HG02852 (cell line): Measurements from ENCODE around the gene HYI.
"Not testable (repeated sequence)": the region's sequence is repeated elsewhere in the genome, so short reads cannot be mapped to it uniquely, and the experiment has no call there.

Experiments used
- ATAC-seq: cut with Tn5 transposase; IDR thresholded peaks from one replicate; pipeline ENCODE4 v1.9.1; 2021; ENCODE audit warnings: mild to moderate bottlenecking, moderate library complexity; ENCODE audit not compliant: unreplicated experiment

Gene HYI, protein sequence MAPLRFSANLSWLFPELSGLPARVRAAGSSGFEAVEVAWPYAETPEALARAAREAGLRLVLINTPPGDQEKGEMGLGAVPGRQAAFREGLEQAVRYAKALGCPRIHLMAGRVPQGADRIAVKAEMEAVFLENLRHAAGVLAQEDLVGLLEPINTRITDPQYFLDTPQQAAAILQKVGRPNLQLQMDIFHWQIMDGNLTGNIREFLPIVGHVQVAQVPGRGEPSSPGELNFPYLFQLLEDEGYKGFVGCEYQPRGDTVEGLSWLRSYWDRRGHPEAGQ

DNA sequence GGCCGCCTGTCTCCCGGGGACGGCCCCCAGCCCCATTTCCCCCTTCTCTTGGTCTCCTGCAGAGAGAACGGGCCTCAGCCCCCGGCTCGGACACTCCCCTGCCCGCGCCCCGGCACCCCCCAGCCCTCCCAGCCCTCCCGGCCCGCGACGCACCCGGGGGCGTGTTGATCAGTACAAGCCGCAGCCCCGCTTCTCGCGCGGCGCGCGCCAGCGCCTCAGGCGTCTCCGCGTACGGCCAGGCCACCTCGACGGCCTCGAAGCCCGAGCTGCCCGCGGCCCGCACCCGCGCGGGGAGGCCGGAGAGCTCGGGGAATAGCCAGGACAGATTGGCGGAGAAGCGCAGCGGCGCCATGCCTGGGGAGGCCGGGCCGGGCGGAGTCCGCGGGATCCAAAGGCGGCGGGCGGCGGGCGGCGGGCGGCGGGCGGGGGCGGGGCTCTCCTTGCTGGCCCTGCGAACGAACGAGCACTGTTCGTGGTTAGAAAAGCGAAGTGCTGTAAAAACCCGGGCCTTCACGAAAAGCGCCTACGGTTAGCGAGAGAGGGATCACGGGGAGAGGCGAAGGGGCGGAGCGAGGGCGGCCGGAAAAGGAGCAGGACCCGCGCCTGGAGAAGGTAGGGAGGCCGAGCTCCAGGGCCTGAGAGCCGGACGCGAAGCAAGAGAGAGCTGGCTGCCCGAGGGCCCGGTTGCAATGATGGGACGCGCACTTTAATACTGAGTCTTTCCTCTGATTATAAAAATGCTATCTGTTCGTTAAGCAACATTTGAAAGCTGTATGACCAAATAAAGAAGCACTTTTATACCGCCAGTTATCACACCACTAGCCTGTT is at the start of gene HYI:
Gene HYI (minus strand): TSS at position 490 of the 828 bp plus-strand sequence. CDS start 138 bp downstream, at position 352.
- no peak for ATAC-seq

DNA sequence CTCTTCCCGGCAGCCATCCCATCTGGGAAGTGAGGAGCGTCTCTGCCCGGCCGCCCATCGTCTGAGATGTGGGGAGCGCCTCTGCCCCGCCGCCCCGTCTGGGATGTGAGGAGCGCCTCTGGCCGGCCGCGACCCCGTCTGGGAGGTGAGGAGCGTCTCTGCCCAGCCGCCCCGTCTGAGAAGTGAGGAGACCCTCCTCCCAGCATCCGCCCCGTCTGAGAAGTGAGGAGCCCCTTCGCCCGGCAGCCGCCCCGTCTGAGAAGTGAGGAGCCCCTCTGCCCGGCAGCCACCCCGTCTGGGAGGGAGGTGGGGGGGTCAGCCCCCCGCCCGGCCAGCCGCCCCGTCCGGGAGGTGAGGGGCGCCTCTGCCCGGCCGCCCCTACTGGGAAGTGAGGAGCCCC is 48.1 kb upstream of the HYI start:
- not testable (repeated sequence) for ATAC-seq

DNA sequence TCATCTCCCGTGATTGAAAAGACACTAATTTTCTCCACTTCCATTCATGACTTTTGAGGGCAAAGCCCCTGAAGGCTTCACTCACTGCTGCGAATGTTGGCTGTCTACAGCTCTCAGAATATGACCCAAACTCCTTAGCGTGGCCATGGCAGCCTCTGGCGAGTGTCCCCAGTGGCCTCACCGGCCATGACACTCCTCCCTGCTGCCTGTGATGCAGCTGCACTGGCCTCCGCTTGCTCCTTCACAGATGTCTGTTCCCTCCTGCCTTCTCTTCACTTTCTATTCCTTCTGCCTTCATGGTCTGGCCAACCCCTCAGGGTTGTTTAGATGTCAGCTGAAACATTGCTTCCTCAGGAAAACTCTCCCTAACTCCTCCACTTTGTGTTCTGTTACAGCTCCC is 46.2 kb upstream of the HYI start:
- no peak for ATAC-seq

DNA sequence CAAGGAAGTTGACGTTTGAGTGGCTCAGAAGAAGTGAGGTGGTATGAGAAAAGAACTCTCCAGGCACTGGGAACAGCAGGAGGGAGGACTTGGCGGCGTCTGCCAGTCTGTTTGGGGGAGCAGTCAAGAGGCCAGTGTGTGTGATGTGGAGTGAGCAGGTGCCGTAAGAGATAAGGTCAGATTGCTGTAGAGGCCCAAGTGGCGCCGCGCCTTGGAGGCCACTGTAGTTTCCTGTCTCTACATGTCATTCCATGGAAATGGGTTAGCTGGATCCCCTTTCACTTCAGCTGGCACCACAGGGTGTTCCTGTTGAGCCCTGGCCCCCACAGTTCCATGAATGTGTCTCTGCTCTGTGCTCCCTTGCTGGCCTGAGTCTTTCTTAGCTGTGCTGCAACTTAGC is 41.5 kb upstream of the HYI start:
- no peak for ATAC-seq

DNA sequence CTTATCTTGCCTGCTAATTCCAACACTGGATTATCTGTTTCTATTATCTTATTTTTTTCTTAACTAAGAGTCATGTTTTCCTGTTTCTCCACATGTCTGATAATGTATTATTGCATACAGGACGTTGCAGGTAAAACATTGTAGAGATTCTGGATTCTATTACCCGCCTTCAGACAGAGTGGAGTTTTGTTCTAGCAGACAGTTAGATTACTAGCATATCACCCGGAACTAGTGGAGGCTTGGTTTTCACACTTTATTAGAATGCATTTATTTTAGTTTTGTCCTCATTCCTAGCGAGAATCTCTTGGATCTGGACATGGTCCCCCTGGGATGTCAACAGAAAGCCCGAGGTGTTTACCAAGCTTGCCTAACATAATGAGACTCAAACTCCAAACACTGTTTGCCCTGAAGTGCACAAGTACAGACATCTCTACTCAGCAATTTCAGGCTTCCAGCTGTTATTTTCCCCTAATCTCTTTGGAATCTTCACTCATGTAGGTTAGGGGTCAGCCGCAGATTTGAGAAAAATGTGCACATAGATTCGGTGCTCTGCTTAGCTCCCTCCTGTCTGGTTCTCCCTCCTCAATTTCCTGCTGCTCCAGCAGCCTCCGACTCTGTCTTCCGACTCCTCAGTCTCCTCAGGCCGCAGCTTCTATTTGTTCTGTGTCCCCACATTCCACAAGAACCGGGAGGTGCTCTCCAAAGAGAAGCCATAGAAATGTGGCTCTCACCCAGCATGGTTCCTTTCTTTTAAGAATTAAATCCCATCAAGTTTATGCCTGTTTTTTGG is 40.1 kb upstream of the HYI start:
- ATAC-seq: no peak

DNA sequence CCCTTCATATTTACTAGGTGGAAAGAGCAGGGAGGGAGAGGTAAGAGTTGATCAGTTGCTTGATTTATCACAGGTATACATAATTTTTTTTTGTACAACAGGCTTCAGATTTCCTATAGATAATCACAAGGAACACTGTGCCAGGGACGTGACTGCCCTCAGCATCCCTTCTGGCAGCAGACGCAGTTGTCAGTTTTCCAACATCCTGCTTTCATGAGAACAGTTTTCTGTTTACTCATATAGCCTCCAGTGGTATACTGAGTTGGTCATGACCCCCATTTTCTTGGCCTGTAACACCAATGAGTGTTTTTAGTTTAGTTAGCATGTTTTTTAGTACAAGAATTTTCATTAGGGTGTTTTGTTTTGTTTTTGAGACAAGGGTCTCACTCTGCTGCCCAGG is 39.1 kb upstream of the HYI start:
- no peak for ATAC-seq

DNA sequence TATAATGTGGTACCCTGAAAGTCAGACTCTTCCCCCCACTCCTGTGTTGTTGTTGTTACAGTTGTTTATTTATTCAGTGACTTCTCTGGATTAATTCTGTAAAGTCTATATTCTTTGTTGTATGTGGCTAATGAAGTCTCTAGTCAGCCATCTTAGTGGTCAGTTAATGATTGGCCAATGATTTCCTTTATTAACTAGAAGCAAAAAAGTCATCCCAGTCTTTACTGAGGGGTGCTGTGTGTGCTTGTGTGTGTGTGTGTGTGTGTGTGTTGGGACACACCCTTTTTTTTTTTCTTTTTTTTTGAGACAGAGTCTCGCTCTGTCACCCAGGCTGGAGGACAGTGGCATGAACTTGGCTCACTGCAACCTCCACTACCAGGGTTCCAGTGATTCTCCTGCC is 37.3 kb upstream of the HYI start:
- no peak for ATAC-seq

DNA sequence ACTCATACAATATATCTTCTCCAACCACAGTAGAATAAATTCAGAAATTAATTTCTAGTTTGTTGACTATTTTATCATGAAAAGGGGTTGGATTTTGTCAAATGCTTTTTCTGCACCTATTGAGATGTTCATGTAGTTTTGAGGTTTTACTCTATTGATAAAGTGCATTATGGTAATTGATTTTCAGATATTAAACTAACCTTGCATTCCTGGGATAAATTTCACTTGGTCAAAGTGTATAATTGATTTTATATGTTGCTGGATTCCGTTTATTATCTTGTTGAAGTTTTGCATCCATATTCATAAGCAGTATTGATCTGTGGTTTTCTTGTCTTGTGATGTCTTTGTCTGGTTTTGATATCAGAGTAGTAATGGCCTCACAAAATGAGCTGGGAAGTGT is 34.4 kb upstream of the HYI start:
- no peak for ATAC-seq

DNA sequence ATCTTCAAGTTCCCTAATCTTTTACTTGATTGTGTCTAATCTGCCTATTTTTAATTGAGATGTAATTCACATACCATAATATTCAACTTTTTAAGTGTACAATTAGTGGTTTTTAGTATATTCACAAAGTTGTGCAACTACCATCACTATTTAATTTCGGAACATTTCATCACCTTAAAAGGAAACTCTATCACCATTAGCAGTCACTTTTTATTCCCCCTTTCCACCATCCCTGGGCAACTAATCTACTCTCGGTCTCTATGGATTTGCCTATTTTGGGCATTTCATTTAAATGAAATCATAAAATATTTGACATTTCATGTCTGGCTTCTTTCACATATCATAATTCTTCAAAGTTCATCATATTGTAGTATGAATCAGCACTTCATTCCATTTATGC is 30.6 kb upstream of the HYI start:
- no peak for ATAC-seq

DNA sequence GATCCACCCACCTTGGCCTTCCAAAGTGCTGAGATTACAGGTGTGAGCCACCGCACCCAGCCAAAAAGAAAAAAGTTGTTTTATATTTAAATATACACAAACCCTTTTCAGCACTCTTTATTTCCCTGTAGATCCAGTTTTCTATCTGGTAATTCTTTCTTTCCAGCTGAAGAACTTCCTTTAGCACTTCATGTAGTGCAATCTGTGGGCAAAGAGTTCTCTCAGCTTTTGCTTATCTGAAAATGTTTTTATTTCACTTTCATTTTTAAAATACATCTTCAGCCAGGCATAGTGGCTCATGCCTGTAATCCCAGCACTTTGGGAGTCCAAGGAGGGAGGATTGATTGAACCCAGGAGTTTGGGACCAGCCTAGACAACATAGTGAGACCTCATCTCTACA is 28.5 kb upstream of the HYI start:
- ATAC-seq: no peak

DNA sequence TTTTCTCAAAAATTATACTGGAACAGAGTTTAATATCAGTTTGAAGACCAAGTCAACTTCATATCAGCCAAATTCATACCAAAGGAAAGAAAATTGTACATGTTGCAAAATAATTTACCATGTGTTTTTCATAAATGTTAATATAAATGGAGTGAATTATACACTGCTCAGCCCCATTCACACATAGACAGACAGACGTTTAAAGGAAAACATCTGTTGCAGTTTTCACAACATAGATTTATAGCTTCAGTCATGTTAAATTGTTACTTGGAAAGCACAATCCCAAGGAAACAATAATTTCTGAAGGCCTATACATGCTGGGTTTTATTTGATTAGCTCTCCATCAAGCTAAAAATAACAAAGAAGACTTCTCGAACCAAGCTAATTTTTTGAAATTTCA is 27.8 kb upstream of the HYI start:
- no peak for ATAC-seq

DNA sequence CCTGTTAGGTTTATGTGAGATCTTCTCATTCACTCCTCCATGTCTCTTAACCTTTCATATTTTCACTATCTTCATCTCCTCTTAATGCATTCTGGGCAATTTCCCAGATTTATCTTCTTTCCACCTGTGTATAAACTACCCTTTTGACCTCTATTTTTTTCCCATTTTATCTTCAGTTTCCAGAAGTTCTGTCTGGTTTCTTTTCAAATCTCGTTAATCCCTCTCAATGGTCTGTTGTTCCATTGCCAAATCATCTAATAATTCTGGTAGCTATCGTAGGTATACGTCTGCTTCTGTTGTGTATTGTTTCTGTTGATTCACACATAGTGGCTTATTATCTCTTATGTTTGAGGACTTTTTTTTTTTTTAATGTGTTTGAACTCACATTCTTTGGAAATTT is 25.7 kb upstream of the HYI start:
- no peak for ATAC-seq

DNA sequence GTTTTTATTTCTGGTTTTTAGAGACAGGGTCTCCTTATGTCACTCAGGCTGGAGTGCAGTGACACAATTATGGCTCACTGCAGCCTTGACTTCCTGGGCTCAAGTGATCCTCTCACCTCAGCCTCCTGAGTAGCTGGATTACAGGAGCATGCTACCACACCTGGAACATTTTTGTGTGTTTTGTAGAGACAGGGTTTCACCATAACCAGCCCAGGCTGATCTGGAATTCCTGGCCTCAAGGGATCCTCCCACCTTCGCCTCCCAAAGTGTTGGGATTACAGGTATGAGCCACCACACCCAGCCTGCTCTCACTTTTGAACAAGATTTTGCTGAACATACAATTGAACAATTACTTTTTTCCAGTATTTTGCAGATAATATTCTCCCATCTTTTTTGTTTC is 24.0 kb upstream of the HYI start:
- ATAC-seq: no peak

DNA sequence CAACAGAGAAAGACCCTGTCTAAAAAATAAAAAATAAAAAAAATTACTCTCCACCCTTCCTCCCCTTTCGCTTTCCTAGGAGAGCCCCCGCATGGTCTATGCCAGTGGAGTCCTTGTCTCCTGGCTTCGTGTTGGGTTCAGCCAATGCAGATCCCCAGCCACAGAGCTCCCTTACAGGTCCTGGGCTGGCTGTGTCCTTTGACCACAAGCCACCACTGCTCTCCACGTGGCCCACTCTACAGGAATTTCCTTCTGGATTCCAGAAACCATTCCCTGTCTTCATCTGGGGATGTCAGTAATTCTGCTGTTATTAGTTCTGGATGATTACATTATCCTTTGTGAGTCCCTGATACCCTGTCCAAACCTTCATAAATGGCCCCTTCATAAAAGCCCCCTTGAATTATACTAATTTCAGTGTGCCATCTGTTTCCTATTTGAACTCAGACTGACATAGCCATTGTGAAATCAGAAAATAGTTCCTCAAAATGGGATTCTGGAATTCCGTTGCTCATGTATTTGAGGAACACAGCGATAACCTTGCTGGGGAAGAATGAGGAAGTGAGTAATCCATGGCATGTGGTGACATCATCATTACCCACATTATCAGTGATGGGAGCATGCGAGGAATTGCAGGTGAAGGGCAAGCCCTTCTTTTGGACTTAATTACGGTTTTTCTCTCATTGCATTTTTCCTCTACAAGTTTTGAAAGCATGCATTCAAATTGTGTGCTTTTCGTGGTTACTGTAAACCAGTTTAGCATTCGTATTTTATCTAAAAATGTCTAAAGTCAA is 22.1 kb upstream of the HYI start:
- not testable (repeated sequence) for ATAC-seq

DNA sequence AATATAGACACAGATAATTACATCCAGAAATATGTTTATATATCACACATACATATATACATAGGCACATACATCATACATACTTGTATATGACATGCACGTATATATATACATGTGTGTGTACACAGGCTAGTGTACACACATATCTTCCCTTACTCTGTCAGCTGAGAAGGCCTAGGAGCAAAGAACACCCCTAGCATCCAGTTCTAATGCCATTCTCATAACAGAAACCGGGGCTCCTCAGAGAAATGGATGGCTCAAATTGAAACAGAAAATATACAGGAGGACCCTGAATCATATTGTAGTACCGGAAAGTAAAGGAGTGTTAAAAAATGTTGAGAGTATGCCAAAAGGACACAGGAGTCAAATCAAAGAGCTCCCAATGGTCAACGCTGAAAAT is 19.7 kb upstream of the HYI start:
- no peak for ATAC-seq

DNA sequence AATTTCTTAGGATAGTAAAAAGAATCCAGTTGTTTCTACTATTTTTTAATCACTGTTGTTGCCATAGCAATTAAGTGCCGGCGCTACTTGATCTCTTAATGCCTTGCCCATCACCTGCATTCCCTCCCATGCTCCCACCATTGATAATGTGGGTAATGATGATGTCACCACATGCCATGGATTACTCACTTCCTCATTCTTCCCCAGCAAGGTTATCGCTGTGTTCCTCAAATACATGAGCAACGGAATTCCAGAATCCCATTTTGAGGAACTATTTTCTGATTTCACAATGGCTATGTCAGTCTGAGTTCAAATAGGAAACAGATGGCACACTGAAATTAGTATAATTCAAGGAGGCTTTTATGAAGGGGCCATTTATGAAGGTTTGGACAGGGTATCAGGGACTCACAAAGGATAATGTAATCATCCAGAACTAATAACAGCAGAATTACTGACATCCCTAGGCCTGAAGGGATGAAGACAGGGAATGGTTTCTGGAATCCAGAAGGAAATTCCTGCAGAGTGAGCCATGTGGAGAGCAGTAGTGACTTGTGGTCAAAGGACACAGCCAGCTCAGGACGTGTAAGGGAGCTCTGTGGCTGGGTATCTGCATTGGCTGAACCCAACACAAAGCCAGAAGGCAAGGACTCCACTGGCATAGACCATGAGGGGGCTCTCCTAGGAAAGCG is 18.9 kb upstream of the HYI start:
- not testable (repeated sequence) for ATAC-seq

DNA sequence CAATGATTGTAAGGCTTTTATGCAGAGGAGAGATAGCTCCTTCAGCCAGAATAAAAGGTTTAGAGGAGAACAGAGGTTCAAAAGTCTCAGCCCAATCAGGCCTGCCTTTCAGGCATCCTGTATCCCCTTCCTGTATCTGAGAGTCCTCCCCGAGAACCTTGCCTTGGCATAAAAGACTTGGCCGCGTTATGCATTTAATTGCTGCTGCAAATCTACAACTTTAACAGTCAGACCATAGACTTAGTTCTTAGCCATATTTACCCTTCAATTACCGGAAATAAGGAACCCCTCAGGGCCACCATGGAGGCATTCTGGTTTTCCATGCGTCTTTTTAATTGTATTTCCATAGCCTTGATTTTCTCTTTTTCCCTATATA is 18.3 kb upstream of the HYI start:
- no peak for ATAC-seq

DNA sequence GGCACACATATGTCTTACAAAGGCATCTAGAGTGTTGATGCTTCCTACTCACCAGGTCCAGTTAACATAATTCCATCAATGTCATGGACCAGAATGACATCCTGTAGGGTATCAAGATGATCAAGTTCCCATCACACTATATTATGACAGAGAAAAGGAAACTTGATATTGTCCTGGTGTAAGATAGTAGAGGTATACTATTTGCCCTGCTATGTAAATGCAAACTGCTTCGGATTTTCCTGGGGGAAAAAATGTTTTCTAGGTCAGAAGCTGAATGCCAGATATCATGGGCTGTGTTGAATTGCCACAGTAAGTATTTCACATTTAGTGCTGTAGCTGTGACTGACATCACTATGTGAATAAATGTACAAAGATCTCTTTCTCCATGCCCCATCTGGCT is 16.2 kb upstream of the HYI start:
- ATAC-seq: no peak

DNA sequence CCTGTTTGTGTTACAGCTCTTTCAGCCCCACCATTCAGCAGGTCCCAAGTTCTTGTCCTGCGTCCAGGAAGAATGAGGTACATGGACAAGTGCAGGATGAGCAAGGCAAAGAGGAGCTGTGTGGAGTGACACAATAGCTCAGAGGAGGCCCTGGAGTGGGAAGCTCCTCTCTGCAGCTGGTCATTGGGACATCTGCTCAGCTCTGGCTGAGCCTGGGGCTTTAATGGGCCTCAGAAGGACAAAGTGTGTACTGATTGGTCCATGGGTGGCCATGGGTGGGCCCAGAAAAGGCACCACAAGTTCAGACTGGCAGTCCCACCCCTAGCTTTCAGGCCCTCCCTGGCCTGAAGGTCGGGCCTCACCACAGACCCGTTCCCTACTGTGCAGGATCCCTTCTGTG is 14.7 kb upstream of the HYI start:
- no peak for ATAC-seq

DNA sequence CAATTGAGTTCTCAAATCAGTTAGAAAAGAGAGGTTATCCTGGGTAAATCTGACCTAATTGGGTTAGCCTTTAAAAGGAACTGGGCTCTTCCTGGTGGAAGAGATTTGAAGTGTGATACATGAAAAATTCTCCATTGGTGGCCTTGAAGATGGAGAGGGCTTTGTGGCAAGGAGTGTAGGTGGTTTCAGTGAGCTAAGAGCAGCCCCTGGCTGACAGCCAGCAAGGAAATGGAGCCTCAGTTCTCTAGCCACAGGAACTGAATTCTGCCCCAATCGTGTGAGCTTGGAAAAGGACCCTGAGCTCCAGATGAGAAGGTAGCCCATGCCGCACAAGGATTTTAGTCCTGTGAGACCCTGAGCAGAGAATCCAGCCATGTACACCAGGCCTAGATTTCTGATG is 12.7 kb upstream of the HYI start:
- no peak for ATAC-seq
